Muscle of leg (tissue), 11 donors: ENCODE data around the gene FN1. TPM values are rescaled to one million over a fixed set of nuclear protein-coding genes. Genes with fewer than 3 reads are reported as not detected.

Experiments
- DNase-seq: peaks from one replicate; pipeline ENCODE4 v3.0.0; 2013
- H3K27ac ChIP-seq: one replicate; pipeline ENCODE4 v1.5.1; 2013; ENCODE audit warnings: mild to moderate bottlenecking, low read length, control low read depth
- H3K27me3 ChIP-seq: one replicate; pipeline ENCODE4 v1.6.1; 2013; ENCODE audit warnings: low read length; ENCODE audit not compliant: control insufficient read depth, insufficient read depth
- H3K36me3 ChIP-seq: one replicate; pipeline ENCODE4 v1.6.1; 2013; ENCODE audit warnings: low read length; ENCODE audit not compliant: control insufficient read depth, insufficient read depth
- H3K4me1 ChIP-seq: one replicate; pipeline ENCODE4 v1.6.1; 2013; ENCODE audit warnings: low read length; ENCODE audit not compliant: control insufficient read depth, insufficient read depth
- H3K4me3 ChIP-seq: one replicate; pipeline ENCODE4 v1.5.1; 2013; ENCODE audit warnings: low read length, control low read depth
- H3K9me3 ChIP-seq: replicated peaks from 2 replicates; pipeline ENCODE4 v1.6.1; 2013; ENCODE audit warnings: low read depth, low read length; ENCODE audit not compliant: control insufficient read depth
- WGBS: methylation state at CpG from one replicate; pipeline ENCODE4 v1.1.5; 2013; ENCODE audit warnings: missing lambda C conversion rate; ENCODE audit not compliant: insufficient coverage; 5-methylcytosine and 5-hydroxymethylcytosine counted together
- polyA plus RNA-seq, 8 donors: library from polyadenylated mRNA; unstranded; fragments of 120-200 nt; gene quantifications; one replicate each; pipeline versions ENCODE4 v1.2.1 to v1.2.3, GENCODE V29; 2013; ENCODE audit warnings: inconsistent platforms in 1 of 8, low replicate concordance in 1 of 8; ENCODE audit not compliant: insufficient read length in 8 of 8, insufficient read depth in 1 of 8
- total RNA-seq: library from RNA; stranded (reverse); fragments of 120-200 nt; gene quantifications from one replicate; pipeline ENCODE4 v1.2.4, GENCODE V29; 2013

FN1 gene
- total and polyA plus RNA-seq, 9 donors: 335 to 1,030 (median 518) TPM

GRCh38 chr2:215368493-215368809 is 67.4 kb downstream of the FN1 start:
- no peak for DNase-seq
- H3K4me1 ChIP-seq: no peaks in the 10 kb centered on the region
- H3K27me3 ChIP-seq: no peaks in the 10 kb centered on the region
- H3K4me3 ChIP-seq: no peak overlapping the region
- no peak overlapping the region for H3K27ac ChIP-seq
- no peaks in the 10 kb centered on the region for H3K9me3 ChIP-seq
- H3K36me3 ChIP-seq: peaks cover 44% of the 10 kb centered on the region

GRCh38 chr2:215367662-215368492 is 68.0 kb downstream of the FN1 start:
- no peak overlapping the region for H3K4me3 ChIP-seq
- no peaks in the 10 kb centered on the region for H3K9me3 ChIP-seq
- no CpG with 5 or more reads among the region's 11 CpGs for WGBS
- H3K27ac ChIP-seq: no peak overlapping the region
- no peaks in the 10 kb centered on the region for H3K4me1 ChIP-seq
- H3K36me3 ChIP-seq: peaks cover 47% of the 10 kb centered on the region
- H3K27me3 ChIP-seq: no peaks in the 10 kb centered on the region
- DNase-seq: no peak

DNA sequence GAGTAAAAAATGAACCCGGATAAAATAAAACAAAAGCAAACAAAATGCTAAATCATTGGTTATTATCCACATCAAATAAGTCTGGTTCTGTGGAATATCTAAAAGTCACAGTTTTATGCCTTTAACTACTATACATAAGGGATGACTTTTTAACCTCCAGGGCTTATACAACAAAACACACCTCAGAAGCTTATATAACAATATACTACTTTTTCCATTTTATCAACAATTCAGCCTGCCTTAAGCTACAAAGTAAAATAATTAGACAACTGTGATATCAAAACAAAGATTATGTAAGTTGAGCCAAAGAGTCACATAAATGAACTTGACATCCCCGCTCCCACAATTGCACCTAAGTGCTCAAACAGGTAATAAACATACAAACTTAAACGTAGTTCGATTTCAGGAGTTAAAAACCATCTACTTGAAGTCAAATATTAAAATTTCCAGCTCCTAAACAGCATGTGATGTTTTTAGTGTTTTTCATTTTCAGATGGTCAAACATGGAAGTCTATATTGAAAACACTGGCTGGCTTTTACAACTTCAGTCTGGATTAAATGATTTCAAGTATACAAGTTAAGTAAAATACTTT is 69.3 kb downstream of the FN1 start:
- no peaks in the 10 kb centered on the region for H3K27me3 ChIP-seq
- peaks cover 49% of the 10 kb centered on the region for H3K36me3 ChIP-seq
- no peaks in the 10 kb centered on the region for H3K4me1 ChIP-seq
- no CpG with 5 or more reads among the region's 4 CpGs for WGBS
- H3K4me3 ChIP-seq: no peak overlapping the region
- H3K27ac ChIP-seq: no peak overlapping the region
- H3K9me3 ChIP-seq: no peaks in the 10 kb centered on the region
- no peak for DNase-seq

DNA sequence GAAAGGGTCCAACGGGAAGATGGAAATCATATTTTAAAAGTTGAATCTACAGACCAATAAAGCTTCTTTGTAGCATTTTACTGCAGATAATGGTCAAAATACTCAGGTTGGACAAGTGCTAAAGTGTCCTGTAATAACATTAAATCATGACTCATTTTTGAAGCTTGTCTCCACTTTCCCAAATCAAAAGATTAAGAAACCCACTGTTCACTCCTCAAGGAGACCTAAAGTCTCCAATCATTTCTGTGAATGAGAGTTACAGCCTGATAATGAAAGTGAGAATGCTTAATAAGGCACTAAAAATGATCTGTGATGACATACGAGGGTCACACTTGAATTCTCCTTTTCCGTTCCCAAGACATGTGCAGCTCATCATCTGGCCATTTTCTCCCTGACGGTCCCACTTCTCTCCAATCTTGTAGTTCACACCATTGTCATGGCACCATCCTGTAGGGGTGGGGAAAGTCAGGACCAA is 70.6 kb downstream of the FN1 start:
- Histone ChIP-seq H3K4me3 (no peak overlapping the region), H3K36me3 (peaks cover 45% of the 10 kb centered on the region), H3K9me3 (no peaks in the 10 kb centered on the region), H3K27ac (no peak overlapping the region), H3K27me3 (no peaks in the 10 kb centered on the region), H3K4me1 (no peaks in the 10 kb centered on the region)
- no peak for DNase-seq
- no CpG with 5 or more reads among the region's 4 CpGs for WGBS

DNA sequence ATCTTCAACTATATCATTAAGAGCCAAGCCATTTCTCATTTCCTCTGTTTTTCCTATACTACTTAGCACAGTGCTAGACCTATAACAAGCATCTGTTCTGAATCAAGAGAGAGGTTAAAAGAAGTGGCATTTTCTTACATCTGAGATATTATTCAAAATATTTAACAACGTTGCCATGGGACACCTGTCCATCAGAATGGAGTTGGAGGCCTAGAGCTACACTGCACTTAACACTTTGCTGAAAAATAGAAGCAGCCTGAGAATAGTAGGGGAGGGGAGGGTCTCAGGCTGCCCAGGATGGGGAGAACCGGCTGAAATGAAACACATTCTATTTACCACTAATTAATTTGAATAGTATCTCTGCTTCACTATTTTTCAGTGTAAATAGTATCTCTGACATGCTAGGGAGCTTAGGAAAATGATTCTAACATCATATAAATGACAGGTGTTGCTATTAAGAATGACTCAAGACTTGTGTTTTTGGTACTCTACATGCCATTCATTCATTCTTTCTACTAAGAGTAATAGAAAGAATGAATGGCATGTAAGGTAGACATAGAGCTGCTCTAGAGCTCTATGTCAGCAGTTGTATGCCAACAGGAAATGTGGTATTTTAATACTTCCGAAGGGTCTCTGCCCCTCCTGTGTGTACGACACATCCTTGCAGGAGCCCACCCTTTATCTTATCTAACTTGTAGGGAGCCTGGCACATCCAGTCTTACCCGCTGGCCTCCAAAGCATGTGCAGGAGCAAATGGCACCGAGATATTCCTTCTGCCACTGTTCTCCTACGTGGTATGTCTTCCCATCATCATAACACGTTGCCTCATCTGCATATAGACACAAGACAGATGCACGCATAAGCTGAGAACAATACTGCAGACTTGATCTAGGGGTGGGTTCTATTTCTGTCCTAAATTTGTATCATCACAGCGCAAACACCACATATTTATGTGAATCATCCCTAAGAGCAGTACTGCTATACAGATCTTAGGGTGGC is 71.4 kb downstream of the FN1 start:
- Histone ChIP-seq H3K4me1 (no peaks in the 10 kb centered on the region), H3K4me3 (no peak overlapping the region), H3K9me3 (no peaks in the 10 kb centered on the region), H3K27me3 (no peaks in the 10 kb centered on the region), H3K27ac (no peak overlapping the region), H3K36me3 (peaks cover 39% of the 10 kb centered on the region)
- 87% methylated on average over 3 of the region's 10 CpGs for WGBS
- peak; percentile 36 for DNase-seq

DNA sequence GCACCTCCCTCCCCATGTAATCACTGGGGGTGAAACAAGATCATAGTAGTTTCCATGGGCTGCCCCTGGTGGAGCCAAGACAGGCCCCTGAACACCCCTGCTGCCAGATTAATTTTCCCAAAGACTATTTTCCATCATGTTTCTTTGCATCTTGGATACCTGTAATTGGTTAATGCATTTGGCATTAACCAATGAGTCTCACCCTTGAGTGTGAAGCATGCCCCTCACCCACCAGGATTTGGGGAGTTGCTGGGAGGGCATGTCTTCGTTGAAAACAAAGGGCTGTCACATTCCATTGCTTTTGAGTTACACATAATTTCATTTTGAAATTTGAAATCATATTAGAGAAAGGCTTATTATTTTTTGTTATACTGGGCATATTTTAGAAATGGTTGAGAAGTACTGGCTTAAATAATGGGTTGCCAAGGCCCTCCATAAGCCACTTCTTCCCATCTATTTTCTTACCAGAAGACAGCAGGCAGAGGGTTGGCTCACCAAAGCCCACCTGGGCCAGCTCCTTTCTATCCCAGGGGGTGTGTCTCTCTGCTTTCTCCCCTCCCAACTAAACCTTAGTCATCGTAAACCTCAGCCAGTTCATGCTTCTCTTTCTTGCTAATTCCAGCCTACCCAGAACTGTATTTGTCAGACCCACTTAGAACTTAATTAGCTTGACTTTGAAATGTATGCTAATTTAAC is 72.3 kb downstream of the FN1 start:
- H3K4me1 ChIP-seq: no peaks in the 10 kb centered on the region
- no peak overlapping the region for H3K4me3 ChIP-seq
- no peaks in the 10 kb centered on the region for H3K27me3 ChIP-seq
- H3K27ac ChIP-seq: no peak overlapping the region
- no peak for DNase-seq
- no peaks in the 10 kb centered on the region for H3K9me3 ChIP-seq
- WGBS: no CpG with 5 or more reads among the region's 2 CpGs
- H3K36me3 ChIP-seq: peaks cover 42% of the 10 kb centered on the region

DNA sequence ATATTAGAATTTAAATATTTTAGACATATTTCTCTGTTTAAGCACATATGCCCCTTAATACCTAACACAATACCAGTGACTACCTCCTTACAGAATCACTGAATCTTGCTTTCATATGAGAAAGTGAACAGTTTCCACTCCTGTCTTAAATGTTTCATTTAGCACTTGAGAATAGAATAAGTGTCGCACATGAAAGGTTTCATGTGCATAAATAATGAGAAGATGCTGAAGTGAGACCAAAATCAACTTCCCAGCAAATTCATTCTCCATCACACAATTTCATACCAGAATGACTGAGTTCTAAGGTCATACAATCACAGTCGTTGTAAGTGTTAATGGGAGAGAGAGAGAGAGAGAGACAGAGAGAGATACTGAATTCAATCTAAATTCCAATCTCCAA is 72.8 kb downstream of the FN1 start:
- Histone ChIP-seq H3K27me3 (no peaks in the 10 kb centered on the region), H3K4me1 (no peaks in the 10 kb centered on the region), H3K9me3 (no peaks in the 10 kb centered on the region), H3K4me3 (no peak overlapping the region), H3K36me3 (peaks cover 41% of the 10 kb centered on the region), H3K27ac (no peak overlapping the region)
- DNase-seq: no peak
- WGBS: no CpG with 5 or more reads among the region's 2 CpGs

- H3K36me3 ChIP-seq: peaks cover 37% of the 10 kb centered on the region
- WGBS: 89% methylated on average over 3 of the region's 8 CpGs
- H3K4me3 ChIP-seq: no peak overlapping the region
- H3K4me1 ChIP-seq: no peaks in the 10 kb centered on the region
- no peaks in the 10 kb centered on the region for H3K27me3 ChIP-seq
- no peak for DNase-seq
- H3K27ac ChIP-seq: no peak overlapping the region
- H3K9me3 ChIP-seq: no peaks in the 10 kb centered on the region
Measured at GRCh38 chr2:215362562-215362904, 73.3 kb downstream of the FN1 start.

- no peak for DNase-seq
- Histone ChIP-seq H3K4me1 (no peaks in the 10 kb centered on the region), H3K9me3 (no peaks in the 10 kb centered on the region), H3K27me3 (no peaks in the 10 kb centered on the region), H3K36me3 (peaks cover 36% of the 10 kb centered on the region), H3K4me3 (no peak overlapping the region), H3K27ac (no peak overlapping the region)
- 78% methylated on average over 4 of the region's 6 CpGs for WGBS
Measured at GRCh38 chr2:215361876-215362561, 73.8 kb downstream of the FN1 start.
